ENCODE data around the gene AXIN2. TPM values are rescaled to one million over a fixed set of nuclear protein-coding genes. Genes with fewer than 3 reads are reported as not detected.

AXIN2 gene
- total and polyA plus RNA-seq, 10 of the 15 experiments (the other 5 are each of a cell fraction or from before 2014, with no cell fraction given) = 0.47 to 7.8 (median 3.1) TPM

GRCh38 chr17:65514541-65514940 is 46.9 kb downstream of the AXIN2 start:
- SMC1A ChIA-PET (ENCODE audit: uncharacterized antibody, unreplicated experiment) = interaction anchor here (0.6 kb wide), 2 partner anchors 1113 to 1561 kb away, joined by 3 to 4 read pairs; no protein-coding TSS in a partner anchor
- H2AFZ ChIP-seq (ENCODE audit: control insufficient read depth, low read depth, low read length) = no peak overlapping the region
- no peaks in the 10 kb centered on the region; the same call in 2 of the 3 replicates for H3K9me3 ChIP-seq (replicated peaks; ENCODE audit: control insufficient read depth, insufficient read depth, low read length)
- no peaks in the 10 kb centered on the region for H4K20me1 ChIP-seq (ENCODE audit: control insufficient read depth, insufficient read depth)
- no peak overlapping the region for H3K4me3 ChIP-seq
- peak; percentile 31 for ATAC-seq
- in situ Hi-C loops (cut with MboI) (no loop called here), intact Hi-C loops (cut with micrococcal nuclease; ENCODE audit: unreplicated experiment) (no loop called here)
- no peak for DNase-seq (ENCODE audit: low read depth, low spot score)
- 25% methylated on average over 5 of the region's 5 CpGs for WGBS (ENCODE audit: insufficient coverage, insufficient replicate concordance, low lambda C conversion rate, missing lambda C conversion rate)
- H3K4me1 ChIP-seq (ENCODE audit: control insufficient read depth, insufficient read depth, low read length) = no peaks in the 10 kb centered on the region
- no peak overlapping the region for H3K9ac ChIP-seq (ENCODE audit: control insufficient read depth, insufficient read depth, low read length)
- H3K27me3 ChIP-seq (replicated peaks in 1 of 2; ENCODE audit: control insufficient read depth in 2 of 2, insufficient read depth in 2 of 2, low read length in 1 of 2) = no peaks in the 10 kb centered on the region
- TF ChIP-seq FOS (IDR thresholded peaks at IDR 0.05; ENCODE audit: borderline replicate concordance, extremely low read depth, insufficient read length) (no peak), NBN (IDR thresholded peaks at IDR 0.05) (no peak), BRCA1 (IDR thresholded peaks at IDR 0.05; ENCODE audit: low read depth, low read length) (no peak), RBBP5 (conservative IDR thresholded peaks at IDR 0.05) (no peak), ZNF24 (IDR thresholded peaks at IDR 0.05) (no peak), FOXM1 (IDR thresholded peaks at IDR 0.05; ENCODE audit: low read depth, low read length) (no peak), ZNF592 (IDR thresholded peaks at IDR 0.05) (no peak), CHD4 (IDR thresholded peaks at IDR 0.05) (no peak), WRNIP1 (IDR thresholded peaks at IDR 0.05; ENCODE audit: borderline replicate concordance, low read depth, low read length) (no peak), YY1 (IDR thresholded peaks at IDR 0.05; ENCODE audit: low read depth, low read length) (no peak), NR2C2 (IDR thresholded peaks at IDR 0.05; ENCODE audit: borderline replicate concordance, control insufficient read depth, insufficient read length, low read depth) (no peak)
- no peaks in the 10 kb centered on the region for H3K36me3 ChIP-seq (ENCODE audit: control insufficient read depth in 2 of 2, insufficient read depth in 2 of 2, low read length in 1 of 2)
- no TSS peak for BruUV-seq (replicated peaks)
- CTCF ChIA-PET = interaction anchor here (0.8 kb wide), 1 partner anchor 42 kb away, joined by 3 read pairs; no protein-coding TSS in a partner anchor
- H3K79me2 ChIP-seq (ENCODE audit: control insufficient read depth, insufficient read depth, low read length) = no peaks in the 10 kb centered on the region
- POLR2A ChIA-PET = no interaction called here
- FAIRE-seq = no peak
- no peak overlapping the region for H3K27ac ChIP-seq (ENCODE audit: control insufficient read depth, insufficient read depth)
- no peak overlapping the region for H3K4me2 ChIP-seq (ENCODE audit: control insufficient read depth, insufficient read depth)
- RAD21 ChIA-PET (ENCODE audit: unreplicated experiment) = no interaction called here
